Measurements from ENCODE around the gene EML3.

DNA sequence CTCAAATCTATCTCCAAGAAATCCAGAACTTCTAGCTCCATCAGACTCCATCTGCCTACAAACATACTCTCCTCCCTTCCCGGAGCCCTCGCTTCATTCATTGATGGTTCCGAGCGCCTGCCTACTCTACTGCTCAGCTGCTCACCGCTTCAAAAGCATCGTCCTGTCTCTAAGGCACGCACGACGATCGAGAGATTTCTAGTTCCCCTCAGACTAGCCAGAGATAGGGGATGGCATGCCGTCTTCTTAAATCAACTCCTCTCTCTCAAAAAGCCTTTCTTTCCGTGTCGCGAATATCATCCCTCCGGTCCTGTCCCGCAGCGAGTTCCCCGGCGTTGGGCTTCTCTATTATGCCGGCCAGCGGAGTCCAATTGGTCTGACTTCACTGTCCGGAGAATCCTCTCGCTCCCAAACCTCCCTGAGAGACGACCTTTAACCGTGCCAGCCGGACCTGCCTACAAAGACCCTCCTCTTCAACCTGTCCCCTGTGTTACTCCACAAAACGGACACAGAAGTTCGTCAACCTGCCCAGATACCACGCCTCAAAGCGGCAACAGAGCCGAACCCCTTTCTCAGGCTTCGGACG, 39.5 kb downstream of the EML3 start:
- no peak for TF ChIP-seq TAF1 (IDR thresholded peaks at IDR 0.05; ENCODE audit: borderline replicate concordance, low read depth, low read length)
- TF ChIP-seq POLR2A (IDR thresholded peaks at IDR 0.05; ENCODE audit: low read depth, low read length) = no peak
- TF ChIP-seq POLR2AphosphoS5 (IDR thresholded peaks at IDR 0.05; ENCODE audit: low read depth, low read length) = no peak; the same call in 1 of the 2 replicates

All from GM12892 (cell line).